GM18867 (cell line): ENCODE data around the gene PSORS1C2.

Experiments used
- ATAC-seq: cut with Tn5 transposase; IDR thresholded peaks from one replicate; pipeline ENCODE4 v1.9.1; 2021; ENCODE audit warnings: mild to moderate bottlenecking, moderate library complexity; ENCODE audit not compliant: unreplicated experiment

The PSORS1C2 gene

GRCh38 chr6:31142361-31142761, 3.5 kb upstream of the PSORS1C2 start:
- no peak for ATAC-seq

- no peak for ATAC-seq
Observed at GRCh38 chr6:31140643-31141042, 1.8 kb upstream of the PSORS1C2 start.

DNA sequence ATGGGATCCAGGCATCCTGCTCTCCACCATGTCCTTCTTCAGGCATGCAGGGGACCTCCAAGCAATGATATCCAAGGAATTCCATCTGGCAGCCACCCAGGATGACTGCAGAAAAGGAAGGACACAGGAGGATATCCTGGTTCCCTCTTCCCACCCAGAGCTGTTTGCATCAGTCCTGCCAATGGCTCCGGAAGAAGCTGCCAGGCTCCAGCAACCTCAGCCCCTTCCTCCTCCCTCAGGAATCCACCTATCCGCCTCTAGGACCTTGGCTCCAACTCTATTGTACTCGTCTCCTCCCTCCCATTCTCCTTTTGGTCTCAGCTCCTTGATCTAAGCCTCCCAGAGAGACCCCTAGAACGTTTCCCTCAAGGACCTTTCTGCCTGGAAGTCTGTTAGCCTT, 733 bp upstream of the PSORS1C2 start:
- ATAC-seq = no peak

- ATAC-seq = no peak
Observed at GRCh38 chr6:31135710-31136109, 3.2 kb downstream of the PSORS1C2 start.

- ATAC-seq = no peak
Observed at GRCh38 chr6:31132806-31133205, 6.1 kb downstream of the PSORS1C2 start.

DNA sequence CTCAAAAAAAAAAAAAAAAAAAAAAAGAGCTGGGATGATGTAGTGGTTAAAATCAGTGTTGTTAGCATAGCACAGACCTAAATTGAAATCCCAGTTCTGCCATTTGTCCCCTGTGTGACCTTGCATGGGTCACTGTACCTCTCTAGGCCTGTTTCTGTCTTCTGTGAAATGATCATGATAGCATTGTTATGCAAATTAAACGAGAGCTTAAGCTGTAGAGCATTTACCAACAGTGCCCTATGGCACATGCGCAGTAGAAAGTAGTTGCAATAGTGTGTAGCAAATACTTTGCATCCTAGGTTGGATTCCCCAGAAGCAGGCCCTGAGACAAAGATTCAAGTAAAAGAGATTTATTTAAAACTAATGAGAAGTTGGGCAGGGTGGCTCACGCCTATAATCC, 7.3 kb downstream of the PSORS1C2 start:
- no peak for ATAC-seq

DNA sequence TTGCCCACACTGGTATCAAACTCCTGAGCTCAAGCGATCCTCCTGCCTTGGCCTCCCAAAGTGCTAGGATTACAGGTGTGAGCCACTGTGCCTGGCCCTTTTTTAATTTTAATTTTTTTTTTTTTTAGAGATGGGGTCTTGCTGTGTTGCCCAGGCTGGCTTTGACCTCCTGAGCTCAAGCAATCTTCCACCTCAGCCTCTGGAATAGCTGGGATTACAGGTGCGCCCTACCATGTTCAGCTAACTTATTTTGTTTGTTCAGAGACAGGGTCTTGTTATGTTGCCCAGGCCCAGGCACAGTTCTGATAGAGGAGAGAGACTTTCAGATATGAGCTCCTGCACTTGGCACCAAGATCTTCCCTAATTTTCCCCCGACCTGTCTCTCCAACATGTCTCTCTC, 8.1 kb downstream of the PSORS1C2 start:
- no peak for ATAC-seq

- ATAC-seq = no peak
Observed at GRCh38 chr6:31129130-31129529, 9.7 kb downstream of the PSORS1C2 start.

GRCh38 chr6:31128093-31128676, 10.7 kb downstream of the PSORS1C2 start:
- no peak for ATAC-seq

GRCh38 chr6:31126396-31127175, 12.3 kb downstream of the PSORS1C2 start:
- ATAC-seq = no peak

DNA sequence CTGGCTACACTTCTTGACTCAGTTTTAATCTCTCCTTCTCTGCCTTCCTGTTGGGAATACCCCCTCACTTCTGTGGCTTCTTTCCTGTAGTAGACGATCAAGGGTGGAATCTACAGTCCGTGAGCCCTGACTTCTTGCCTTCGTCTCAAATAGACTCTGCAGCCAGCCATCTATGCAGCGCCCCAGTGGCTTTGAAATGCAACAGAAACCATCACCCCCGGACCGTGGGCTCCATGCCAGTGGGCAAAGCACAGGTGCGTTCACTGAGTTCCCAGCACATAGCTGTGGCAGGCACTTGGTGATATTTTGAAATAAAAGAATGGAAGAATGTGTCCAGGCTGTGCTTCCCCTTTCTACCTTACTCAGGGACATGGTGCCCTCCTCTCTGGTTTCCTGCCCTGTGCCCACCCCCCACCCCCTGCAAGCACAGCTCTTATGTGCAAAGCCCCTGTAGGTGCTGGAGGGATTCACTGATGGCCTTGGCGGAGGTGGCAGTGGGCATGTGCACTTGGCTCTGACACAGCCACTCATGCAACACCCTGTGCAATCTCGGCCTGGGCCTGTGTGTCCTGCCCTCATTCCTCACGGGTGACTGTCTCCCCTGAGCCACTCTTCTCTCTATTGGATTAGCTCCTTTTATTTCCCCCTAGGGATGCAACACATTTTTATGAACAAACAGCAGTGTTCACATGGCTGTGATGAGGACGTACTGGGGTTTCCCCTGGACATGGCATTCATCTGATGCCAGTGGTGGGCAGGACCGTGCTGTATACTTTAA, 13.1 kb downstream of the PSORS1C2 start:
- no peak for ATAC-seq

DNA sequence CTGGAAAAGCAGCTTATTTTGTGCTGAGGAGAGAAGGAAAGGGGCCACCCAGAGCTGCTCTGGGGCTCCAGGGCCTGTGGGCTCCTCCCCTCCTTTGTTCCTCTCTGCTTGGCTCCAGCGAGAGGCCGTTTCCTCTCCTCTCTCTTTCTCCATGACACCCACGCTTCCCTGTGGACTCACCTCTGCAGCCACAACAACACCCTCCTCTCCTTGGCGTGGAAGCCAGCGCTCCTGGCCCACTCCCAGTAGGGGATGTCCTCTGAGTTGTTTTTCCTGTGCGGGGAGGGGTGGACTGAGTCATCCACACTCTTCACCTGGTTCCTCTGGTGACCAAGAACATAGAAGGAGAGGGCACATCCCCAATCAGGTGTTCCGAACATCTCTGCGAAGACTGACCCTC, 13.7 kb downstream of the PSORS1C2 start:
- no peak for ATAC-seq

DNA sequence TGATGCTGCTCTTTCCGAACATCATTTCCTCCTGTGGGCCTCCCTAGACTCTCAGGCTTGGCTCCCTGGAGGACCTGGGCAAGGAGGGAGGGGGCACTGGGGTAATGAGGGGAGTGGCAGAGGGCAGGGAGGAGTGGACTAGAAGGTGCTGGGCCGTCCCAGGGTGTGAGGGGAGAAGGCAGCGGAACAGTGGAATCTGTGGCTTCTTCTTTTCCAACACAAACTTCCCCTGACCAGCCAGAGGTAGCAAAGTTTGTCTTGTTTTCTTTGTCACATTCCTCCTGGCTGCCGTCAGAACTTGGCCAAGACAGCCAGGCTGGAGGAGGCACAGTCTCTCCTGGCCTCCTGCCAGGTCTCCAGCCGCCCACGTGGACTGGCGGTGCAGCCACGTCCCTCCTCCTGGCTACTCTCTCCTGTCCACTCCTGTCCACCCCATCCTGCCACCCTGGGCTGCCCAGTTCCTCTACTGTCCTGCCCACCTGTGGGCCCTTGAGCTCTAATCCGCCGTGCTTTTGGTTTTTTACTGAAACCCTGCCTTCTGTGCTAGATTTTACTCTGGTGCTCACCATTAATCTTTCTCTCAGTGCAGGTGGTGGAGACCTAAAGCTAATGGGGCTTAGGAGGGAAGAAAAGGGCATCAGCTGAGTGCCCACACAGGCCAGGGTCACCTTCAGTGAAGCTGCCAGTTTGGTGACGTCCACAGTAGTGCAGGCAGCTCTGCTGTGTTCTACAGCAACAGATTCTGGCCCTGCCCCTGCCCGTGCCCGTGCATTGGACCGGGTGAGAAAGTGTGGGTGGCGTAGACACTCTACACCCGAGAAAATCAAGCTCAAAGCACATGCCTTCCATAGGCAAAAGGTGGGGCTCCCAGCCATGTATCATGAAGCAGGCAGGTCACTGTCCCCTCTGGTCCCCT, 15.8 kb downstream of the PSORS1C2 start:
- no peak for ATAC-seq

- ATAC-seq = no peak
Observed at GRCh38 chr6:31121131-31121790, 17.6 kb downstream of the PSORS1C2 start.

DNA sequence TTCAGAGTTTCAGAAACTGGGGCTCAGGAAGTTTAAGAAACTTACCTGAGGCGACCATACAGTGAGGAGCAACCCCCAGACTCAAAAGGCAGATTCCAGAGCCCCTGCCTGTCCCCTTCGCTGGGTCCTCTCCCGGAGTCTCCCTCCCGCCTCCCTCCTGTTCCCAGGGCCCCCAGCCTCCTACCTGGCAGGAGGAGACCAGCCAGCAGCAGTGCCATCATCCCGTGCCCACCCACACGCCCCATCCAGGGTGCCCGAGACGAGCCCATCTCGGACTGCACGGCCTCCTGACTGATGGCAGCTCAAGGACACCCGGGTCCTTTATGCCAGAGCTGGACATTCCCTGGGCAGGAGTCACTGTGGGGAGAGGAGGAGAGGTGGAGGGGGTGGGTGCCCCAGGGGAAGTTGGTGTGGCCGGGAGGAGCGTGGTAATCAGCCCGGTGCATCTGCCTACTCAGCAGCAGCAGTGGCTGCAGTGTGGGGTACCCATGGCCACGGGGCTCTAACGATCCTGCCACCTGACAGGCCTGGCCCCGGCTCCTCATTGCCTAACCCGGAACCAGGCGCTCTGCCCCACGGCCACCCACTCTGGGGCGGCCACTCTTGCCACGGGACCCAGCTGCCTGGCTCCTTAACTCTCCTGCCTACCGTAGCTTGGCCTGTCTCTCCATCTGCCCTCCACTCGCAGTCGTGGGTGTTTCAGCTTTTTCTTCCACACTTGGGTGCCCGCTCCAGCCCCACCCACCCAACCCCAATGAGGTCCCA, 18.5 kb downstream of the PSORS1C2 start, which contains the start of gene CDSN:
Gene CDSN (minus strand): TSS at position 296 of the 765 bp plus-strand sequence. CDS start 27 bp downstream, at position 269.
- ATAC-seq = no peak

- no peak for ATAC-seq
Observed at GRCh38 chr6:31118178-31118577, 20.7 kb downstream of the PSORS1C2 start.

DNA sequence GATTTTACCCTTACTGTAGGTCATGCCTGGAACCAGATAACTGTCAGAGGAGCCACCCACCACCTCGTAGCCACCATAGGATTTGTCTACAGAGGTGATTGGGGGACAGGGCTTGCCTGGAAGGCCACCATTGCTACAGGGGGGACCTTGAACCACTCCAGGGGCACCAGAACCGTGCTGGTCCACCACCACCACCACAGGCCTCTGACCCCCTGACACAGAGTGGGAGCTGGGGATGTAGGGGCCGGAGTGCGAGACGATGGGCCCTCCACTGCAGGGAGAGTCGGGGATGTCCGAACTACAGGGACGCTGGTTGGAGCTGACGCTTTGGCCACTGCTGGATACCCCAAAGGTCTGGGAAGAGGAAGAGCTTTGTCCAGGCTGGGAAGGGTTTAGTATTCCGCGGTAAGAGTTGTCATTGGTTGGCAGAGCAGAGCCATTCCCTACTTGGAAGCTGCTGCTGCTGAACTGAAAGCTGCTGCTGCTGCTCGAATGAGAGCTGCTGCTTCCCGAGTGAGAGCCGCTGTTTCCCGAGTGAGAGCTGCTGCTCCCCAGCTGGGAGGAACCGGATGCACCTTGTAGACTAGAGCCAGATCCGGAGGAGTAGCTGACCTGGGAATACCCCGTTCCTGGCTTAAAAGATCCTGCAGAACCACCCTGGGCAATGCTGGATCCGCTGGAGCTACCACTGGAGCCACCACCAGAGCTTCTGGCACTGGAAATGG, 22.0 kb downstream of the PSORS1C2 start:
- ATAC-seq = no peak

GRCh38 chr6:31115941-31116560, 22.8 kb downstream of the PSORS1C2 start:
- no peak for ATAC-seq
